Fibroblast of lung (primary cell): ENCODE data around the gene UNC13B. TPM values are rescaled to one million over a fixed set of nuclear protein-coding genes. Genes with fewer than 3 reads are reported as not detected.

Experiments used
- DNase-seq, 2 donors: peaks; one replicate each; pipeline versions ENCODE4 v3.0.0 to v3.0.0-alpha.2; 2010; ENCODE audit warnings: low read depth in 2 of 2
- H2AFZ ChIP-seq: 2 replicates; pipeline ENCODE4 v1.5.1; 2012; ENCODE audit warnings: low read length, control low read depth, inconsistent platforms
- H3K27ac ChIP-seq: 2 replicates; pipeline ENCODE4 v1.5.1; 2011; ENCODE audit warnings: low read length, control low read depth; ENCODE audit not compliant: insufficient read depth
- H3K27me3 ChIP-seq: 2 replicates; pipeline ENCODE4 v1.5.1; 2011; ENCODE audit warnings: mild to moderate bottlenecking, low read length; ENCODE audit not compliant: control insufficient read depth, insufficient read depth
- H3K36me3 ChIP-seq: 2 replicates; pipeline ENCODE4 v1.5.1; 2011; ENCODE audit warnings: low read length; ENCODE audit not compliant: control insufficient read depth, insufficient read depth
- H3K4me1 ChIP-seq: 2 replicates; pipeline ENCODE4 v1.5.1; 2011; ENCODE audit warnings: low read length; ENCODE audit not compliant: control insufficient read depth, insufficient read depth; ENCODE audit errors: extremely low read depth
- H3K4me2 ChIP-seq: 2 replicates; pipeline ENCODE4 v1.5.1; 2011; ENCODE audit warnings: low read length, control low read depth; ENCODE audit not compliant: insufficient read depth; ENCODE audit errors: extremely low read depth
- H3K4me3 ChIP-seq, 4 experiments: fragments of 200-600 bp in 1 of 4; sonication (generic) in 1 of 4; replicated peaks in 1 of 4; 2 replicates each; pipeline ENCODE4 v1.5.1; 2011 to 2016; ENCODE audit warnings: low read length in 4 of 4, low read depth in 3 of 4, mild to moderate bottlenecking in 3 of 4, control low read depth in 2 of 4, inconsistent platforms in 1 of 4, mixed read lengths in 1 of 4; ENCODE audit not compliant: insufficient read depth in 1 of 4; ENCODE audit errors: control extremely low read depth in 1 of 4
- H3K79me2 ChIP-seq: 2 replicates; pipeline ENCODE4 v1.5.1; 2012; ENCODE audit warnings: mild to moderate bottlenecking, low read length, inconsistent platforms; ENCODE audit not compliant: control insufficient read depth, insufficient read depth
- H3K9ac ChIP-seq: 2 replicates; pipeline ENCODE4 v1.5.1; 2011; ENCODE audit warnings: mild to moderate bottlenecking, low read length, control low read depth; ENCODE audit not compliant: insufficient read depth
- H3K9me3 ChIP-seq: 2 replicates; pipeline ENCODE4 v1.5.1; 2012; ENCODE audit warnings: low read depth, low read length; ENCODE audit not compliant: control insufficient read depth, insufficient read depth
- H4K20me1 ChIP-seq: 2 replicates; pipeline ENCODE4 v1.5.1; 2011; ENCODE audit warnings: low read length; ENCODE audit not compliant: control insufficient read depth, insufficient read depth; ENCODE audit errors: extremely low read depth
- EZH2 ChIP-seq: IDR thresholded peaks from 2 replicates; pipeline ENCODE4 v1.5.1; 2012; ENCODE audit warnings: low read length, control low read depth, mild to moderate bottlenecking; ENCODE audit errors: missing control alignments
- polyA plus RNA-seq, 2 donors: library from polyadenylated mRNA; depleted of rRNA in 1 of 2; stranded (reverse) in 1 of 2; unstranded in 1 of 2; fragments of >200 nt; gene quantifications; 2 replicates each; pipeline ENCODE4 v1.2.1, GENCODE V29; 2011 to 2012; ENCODE audit warnings: missing spikeins in 1 of 2
- total RNA-seq: library from RNA; depleted of rRNA; stranded (reverse); fragments of >200 nt; gene quantifications from 2 replicates; pipeline ENCODE4 v1.2.1, GENCODE V29; 2014
- TF ChIP-seq, protein P1 (sequence below), 2 donors: IDR thresholded peaks in 1 of 2; conservative IDR thresholded peaks in 1 of 2; 1 replicate in 1 of 2; 2 replicates in 1 of 2; pipeline ENCODE4 v1.5.1; 2011 to 2012; ENCODE audit warnings: low read length in 2 of 2, control low read depth in 1 of 2, inconsistent platforms in 1 of 2, low read depth in 1 of 2, mild to moderate bottlenecking in 1 of 2

Gene UNC13B
- total and polyA plus RNA-seq, 2 donors (not counting 1 experiment from before 2014, with no cell fraction given), result 9.7 to 38.3 TPM

DNA sequence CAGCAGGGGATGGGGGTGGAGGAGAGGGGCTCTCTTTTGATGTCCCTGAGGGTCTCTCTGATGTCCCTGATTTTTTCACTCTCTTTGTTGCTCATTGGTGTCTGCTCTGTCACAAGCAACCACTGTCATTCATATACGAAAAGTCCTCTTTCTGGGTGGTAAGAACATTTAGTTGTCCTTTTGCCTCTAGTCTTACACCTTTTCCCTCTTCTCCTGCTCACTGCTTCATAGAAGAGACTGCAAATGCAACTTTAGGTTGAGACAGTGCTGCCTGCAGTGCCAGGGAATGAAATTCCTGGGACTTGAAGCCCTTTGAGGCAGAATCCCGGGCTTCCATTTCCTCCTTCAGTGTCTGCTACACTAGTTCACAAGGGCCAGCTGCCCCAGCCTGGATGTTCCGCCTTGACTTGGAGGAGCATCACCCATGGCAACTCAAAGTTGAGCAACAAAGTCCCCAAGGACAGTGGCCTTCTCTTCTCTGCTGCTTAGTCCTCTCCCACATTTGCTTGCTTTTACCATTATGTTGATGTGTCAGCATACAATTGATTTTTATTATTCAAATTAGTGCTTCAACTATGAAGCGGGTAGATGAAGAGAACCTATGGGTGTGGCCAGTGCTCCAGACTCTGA lies 233.4 kb downstream of the UNC13B start:
- TF ChIP-seq, protein P1, sequence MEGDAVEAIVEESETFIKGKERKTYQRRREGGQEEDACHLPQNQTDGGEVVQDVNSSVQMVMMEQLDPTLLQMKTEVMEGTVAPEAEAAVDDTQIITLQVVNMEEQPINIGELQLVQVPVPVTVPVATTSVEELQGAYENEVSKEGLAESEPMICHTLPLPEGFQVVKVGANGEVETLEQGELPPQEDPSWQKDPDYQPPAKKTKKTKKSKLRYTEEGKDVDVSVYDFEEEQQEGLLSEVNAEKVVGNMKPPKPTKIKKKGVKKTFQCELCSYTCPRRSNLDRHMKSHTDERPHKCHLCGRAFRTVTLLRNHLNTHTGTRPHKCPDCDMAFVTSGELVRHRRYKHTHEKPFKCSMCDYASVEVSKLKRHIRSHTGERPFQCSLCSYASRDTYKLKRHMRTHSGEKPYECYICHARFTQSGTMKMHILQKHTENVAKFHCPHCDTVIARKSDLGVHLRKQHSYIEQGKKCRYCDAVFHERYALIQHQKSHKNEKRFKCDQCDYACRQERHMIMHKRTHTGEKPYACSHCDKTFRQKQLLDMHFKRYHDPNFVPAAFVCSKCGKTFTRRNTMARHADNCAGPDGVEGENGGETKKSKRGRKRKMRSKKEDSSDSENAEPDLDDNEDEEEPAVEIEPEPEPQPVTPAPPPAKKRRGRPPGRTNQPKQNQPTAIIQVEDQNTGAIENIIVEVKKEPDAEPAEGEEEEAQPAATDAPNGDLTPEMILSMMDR (conservative IDR thresholded peaks at IDR 0.05 in 1 of 2, IDR thresholded peaks at IDR 0.05 in 1 of 2; ENCODE audit: low read depth in 1 of 2, low read length in 2 of 2), result no peak
- no peak for TF ChIP-seq EZH2
- H3K9me3 ChIP-seq, result no peaks in the 10 kb centered on the region
- H3K27ac ChIP-seq, result no peak overlapping the region
- H3K9ac ChIP-seq, result no peak overlapping the region
- no peak overlapping the region for H3K4me3 ChIP-seq
- no peaks in the 10 kb centered on the region for H3K79me2 ChIP-seq
- H3K27me3 ChIP-seq, result no peaks in the 10 kb centered on the region
- no peaks in the 10 kb centered on the region for H3K4me1 ChIP-seq
- DNase-seq, result no peak
- no peak overlapping the region for H3K4me2 ChIP-seq
- H3K36me3 ChIP-seq, result peaks cover 7% of the 10 kb centered on the region
- H4K20me1 ChIP-seq, result no peaks in the 10 kb centered on the region
- no peak overlapping the region for H2AFZ ChIP-seq

DNA sequence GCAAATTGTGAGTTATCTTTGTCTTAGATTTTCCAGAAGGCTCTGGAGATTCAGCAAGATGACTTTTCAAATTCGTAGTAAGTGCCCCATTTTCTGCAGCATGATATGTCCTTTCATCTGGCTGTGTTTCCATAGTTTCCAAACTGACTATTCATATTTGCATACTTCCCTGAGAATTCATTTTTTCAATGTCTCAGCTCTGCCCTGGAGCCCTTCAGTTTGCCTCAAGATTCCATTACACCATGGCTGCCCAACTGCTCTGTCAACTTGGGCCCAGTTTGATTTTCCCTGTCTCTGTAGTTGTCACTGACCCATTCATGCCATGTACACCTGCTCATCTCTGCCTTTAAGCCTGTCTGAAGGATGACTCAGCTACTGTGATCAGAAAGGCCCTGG lies 233.9 kb downstream of the UNC13B start:
- Histone ChIP-seq H3K9me3 (no peaks in the 10 kb centered on the region), H4K20me1 (no peaks in the 10 kb centered on the region), H3K27me3 (no peaks in the 10 kb centered on the region), H3K4me2 (no peak overlapping the region), H3K36me3 (peaks cover 7% of the 10 kb centered on the region), H3K4me3 (no peak overlapping the region), H3K27ac (no peak overlapping the region), H3K9ac (no peak overlapping the region), H3K79me2 (no peaks in the 10 kb centered on the region), H3K4me1 (no peaks in the 10 kb centered on the region), H2AFZ (no peak overlapping the region)
- no peak for TF ChIP-seq EZH2
- TF ChIP-seq, protein P1 (conservative IDR thresholded peaks at IDR 0.05 in 1 of 2, IDR thresholded peaks at IDR 0.05 in 1 of 2; ENCODE audit: low read depth in 1 of 2, low read length in 2 of 2), result no peak
- DNase-seq, result no peak

DNA sequence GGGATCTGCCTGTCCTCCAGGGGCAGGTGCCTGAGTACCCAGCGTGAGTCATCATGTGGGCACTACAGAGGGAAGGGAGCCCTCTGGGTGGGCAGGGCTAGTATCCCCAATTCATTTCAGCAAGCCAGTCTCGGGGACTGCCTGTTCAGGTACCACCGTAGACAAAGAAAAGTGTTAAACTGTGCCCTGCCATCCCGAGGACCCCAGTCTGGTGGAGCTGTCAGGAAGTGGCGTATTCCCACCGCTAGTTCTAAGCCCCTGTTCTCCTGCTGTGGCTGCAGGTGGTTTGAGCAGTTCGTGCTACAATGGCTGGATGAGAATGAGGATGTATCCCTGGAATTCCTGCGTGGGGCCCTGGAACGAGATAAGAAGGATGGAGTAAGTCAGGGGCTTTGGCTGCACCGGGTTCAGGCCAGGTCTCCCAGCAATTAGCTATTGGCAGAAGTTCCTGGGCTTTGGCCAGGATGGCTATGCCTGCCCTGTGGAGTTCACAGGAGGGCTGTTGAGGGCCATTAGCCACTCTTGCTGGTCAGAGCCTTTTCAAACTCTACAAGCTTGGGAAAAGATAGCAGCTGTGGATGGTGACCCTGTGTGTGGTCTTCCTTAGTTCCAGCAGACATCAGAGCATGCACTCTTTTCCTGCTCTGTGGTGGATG lies 234.9 kb downstream of the UNC13B start:
- no peak for DNase-seq
- H3K4me3 ChIP-seq, result no peak overlapping the region
- no peak overlapping the region for H2AFZ ChIP-seq
- H3K27ac ChIP-seq, result no peak overlapping the region
- H3K79me2 ChIP-seq, result no peaks in the 10 kb centered on the region
- no peak overlapping the region for H3K9ac ChIP-seq
- no peaks in the 10 kb centered on the region for H3K4me1 ChIP-seq
- TF ChIP-seq, protein P1 (conservative IDR thresholded peaks at IDR 0.05 in 1 of 2, IDR thresholded peaks at IDR 0.05 in 1 of 2; ENCODE audit: low read depth in 1 of 2, low read length in 2 of 2), result no peak
- no peak for TF ChIP-seq EZH2
- H3K36me3 ChIP-seq, result peaks cover 7% of the 10 kb centered on the region
- no peak overlapping the region for H3K4me2 ChIP-seq
- no peaks in the 10 kb centered on the region for H3K27me3 ChIP-seq
- no peaks in the 10 kb centered on the region for H4K20me1 ChIP-seq
- H3K9me3 ChIP-seq, result no peaks in the 10 kb centered on the region
